HUES48 (cell line): Measurements from ENCODE around the gene SLC14A1.

Experiments used
- H3K27ac ChIP-seq: one replicate; pipeline ENCODE4 v1.7.0; 2013; ENCODE audit warnings: low read depth, low read length, inconsistent platforms
- H3K27me3 ChIP-seq: 2 replicates; pipeline ENCODE4 v1.6.1; 2013; ENCODE audit warnings: mild to moderate bottlenecking, low read length; ENCODE audit not compliant: control insufficient read depth, insufficient read depth
- H3K36me3 ChIP-seq: 2 replicates; pipeline ENCODE4 v1.6.1; 2013; ENCODE audit warnings: low read length; ENCODE audit not compliant: control insufficient read depth, insufficient read depth
- H3K4me1 ChIP-seq: 2 replicates; pipeline ENCODE4 v1.6.1; 2013; ENCODE audit warnings: mild to moderate bottlenecking, low read length; ENCODE audit not compliant: control insufficient read depth, insufficient read depth
- H3K4me3 ChIP-seq: 2 replicates; pipeline ENCODE4 v1.5.1; 2013; ENCODE audit warnings: mild to moderate bottlenecking, low read depth, low read length
- H3K9ac ChIP-seq: 2 replicates; pipeline ENCODE4 v1.6.1; 2013; ENCODE audit warnings: mild to moderate bottlenecking, low read depth, low read length, moderate library complexity
- H3K9me3 ChIP-seq: 2 replicates; pipeline ENCODE4 v1.6.1; 2013; ENCODE audit warnings: low read length; ENCODE audit not compliant: control insufficient read depth, insufficient read depth

The SLC14A1 gene

DNA sequence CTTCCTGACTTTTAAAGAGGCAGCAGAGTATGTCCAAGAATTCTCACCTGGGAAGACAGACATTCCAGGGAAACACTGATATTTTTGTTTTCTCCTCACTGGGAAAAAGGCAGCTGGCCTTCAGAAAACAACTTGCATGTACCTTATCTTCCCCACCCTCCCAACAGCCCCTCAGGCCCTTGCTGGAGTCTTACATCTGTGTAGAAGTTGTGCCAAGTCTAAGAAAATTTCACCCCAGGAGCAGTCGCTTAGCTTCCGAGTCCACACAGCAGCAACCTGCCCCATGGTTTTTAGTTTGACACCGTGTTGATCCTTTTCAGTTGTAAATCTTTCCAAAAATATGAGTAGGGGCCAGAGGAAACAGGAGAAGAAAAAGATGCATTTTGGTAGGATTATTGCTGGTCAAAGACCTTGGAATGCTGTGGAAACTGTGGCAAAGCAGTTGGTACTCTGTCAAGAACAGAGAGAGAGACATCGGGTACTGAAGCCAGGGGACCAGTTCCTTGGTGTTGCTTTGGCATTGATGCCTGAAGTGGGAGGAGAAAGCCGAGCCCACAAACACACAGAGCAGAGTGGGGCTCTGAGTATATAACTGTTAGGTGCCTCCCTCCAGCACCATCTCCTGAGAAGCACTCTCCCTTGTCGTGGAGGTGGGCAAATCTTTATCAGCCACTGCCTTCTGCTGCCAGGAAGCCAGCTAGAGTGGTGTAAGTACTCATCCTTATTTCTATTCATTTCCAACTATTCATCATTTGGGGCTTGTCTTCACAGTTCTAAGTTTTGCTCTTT is at the start of gene SLC14A1:
Gene SLC14A1, plus strand, starts transcription at position 615 of the 789 bp plus-strand sequence. CDS start 6,140 bp downstream, outside the sequence.
- Histone ChIP-seq H3K4me1 (no peaks in the 10 kb centered on the region; the same call in 1 of the 2 replicates), H3K9ac (no peak within 1 kb of the TSS), H3K36me3 (no peaks in the 10 kb centered on the region), H3K27ac (no peak within 1 kb of the TSS), H3K4me3 (no peak within 1 kb of the TSS), H3K27me3 (no peaks in the 10 kb centered on the region), H3K9me3 (no peaks in the 10 kb centered on the region)

DNA sequence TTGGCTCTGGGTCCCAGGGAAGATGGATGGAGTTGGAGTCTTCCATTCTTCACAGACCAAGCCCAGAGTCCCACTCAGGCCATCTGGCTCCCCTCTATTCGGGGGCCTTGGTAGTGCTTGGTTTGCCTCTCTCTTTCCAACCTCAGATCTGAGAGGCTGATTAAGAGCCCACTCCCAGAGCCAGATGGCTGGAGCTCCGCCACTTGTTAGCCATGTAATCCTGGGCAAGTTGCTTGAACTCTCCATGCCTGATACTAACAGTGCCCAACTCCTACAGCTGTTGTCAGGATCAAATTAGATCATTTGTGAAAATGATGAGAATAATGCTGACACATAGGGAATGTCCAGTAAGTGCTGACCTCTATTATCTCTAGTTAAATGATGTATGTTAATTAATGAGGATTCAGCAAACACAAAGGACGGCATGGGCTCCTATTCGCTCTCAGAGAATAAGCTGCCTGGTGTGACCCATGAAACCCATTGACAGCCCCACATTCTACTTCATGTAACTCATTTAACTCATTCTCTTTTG is 46.6 kb upstream of the SLC14A1 start:
- Histone ChIP-seq H3K27ac (no peak overlapping the region), H3K4me1 (peaks cover 3% of the 10 kb centered on the region), H3K27me3 (no peaks in the 10 kb centered on the region), H3K4me3 (no peak overlapping the region), H3K9ac (no peak overlapping the region), H3K9me3 (no peaks in the 10 kb centered on the region), H3K36me3 (no peaks in the 10 kb centered on the region)

- Histone ChIP-seq H3K27me3 (no peaks in the 10 kb centered on the region), H3K27ac (no peak overlapping the region), H3K4me3 (no peak overlapping the region), H3K9ac (no peak overlapping the region), H3K4me1 (peaks cover 3% of the 10 kb centered on the region), H3K9me3 (no peaks in the 10 kb centered on the region), H3K36me3 (no peaks in the 10 kb centered on the region)
Measured at GRCh38 chr18:45678441-45678840, 45.5 kb upstream of the SLC14A1 start.

- Histone ChIP-seq H3K4me3 (no peak overlapping the region), H3K27ac (no peak overlapping the region), H3K36me3 (no peaks in the 10 kb centered on the region), H3K9me3 (no peaks in the 10 kb centered on the region), H3K9ac (no peak overlapping the region), H3K4me1 (peaks cover 2% of the 10 kb centered on the region), H3K27me3 (no peaks in the 10 kb centered on the region)
Measured at GRCh38 chr18:45678850-45679249, 45.1 kb upstream of the SLC14A1 start.

DNA sequence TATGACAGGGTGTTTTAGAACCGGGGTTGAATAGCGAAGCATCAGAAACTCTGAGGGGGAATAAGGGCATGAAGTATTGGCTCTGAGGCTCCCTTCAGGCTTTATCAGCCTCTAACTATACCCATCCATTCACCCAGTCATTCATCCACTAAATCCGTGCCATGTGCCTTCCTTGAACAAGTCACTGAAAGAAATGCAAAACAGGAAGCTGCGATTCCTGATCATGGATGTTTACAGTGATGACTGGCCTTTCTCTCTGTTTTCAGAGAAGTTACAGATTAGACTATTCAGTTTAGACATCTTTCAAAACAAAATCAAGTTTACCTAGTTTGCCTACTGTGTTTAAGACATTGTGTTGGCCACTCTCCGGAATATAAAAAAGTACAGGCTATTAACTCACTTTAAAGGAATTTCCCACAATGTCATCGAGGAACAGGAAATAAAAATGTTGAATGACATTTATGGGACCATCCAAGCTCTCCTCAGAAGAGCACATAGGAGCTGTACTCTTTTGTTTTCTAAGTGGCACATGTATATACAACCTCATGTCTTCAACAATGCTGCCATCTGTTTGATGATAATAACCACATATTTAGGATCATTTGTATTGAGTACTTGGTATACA is 43.8 kb upstream of the SLC14A1 start:
- Histone ChIP-seq H3K4me3 (no peak overlapping the region), H3K9me3 (no peaks in the 10 kb centered on the region), H3K9ac (no peak overlapping the region), H3K36me3 (no peaks in the 10 kb centered on the region), H3K27ac (no peak overlapping the region), H3K27me3 (no peaks in the 10 kb centered on the region), H3K4me1 (no peaks in the 10 kb centered on the region)

DNA sequence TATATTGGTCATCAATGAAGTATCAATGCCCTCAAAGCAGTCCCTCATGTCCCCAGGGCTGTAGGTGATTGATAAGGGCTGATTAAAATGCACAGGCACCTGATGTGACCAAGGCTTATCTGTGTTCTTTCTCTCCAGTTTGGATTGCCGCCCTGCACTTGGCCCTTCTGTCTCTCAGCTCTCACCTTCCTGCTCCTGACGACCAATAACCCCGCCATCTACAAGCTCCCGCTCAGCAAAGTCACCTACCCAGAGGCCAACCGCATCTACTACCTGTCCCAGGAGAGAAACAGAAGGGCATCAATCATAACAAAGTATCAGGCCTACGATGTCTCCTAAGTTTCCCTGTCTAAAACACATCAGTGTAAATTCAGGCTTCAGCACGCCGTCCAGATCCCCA is 41.8 kb upstream of the SLC14A1 start:
- H3K27ac ChIP-seq: no peak overlapping the region
- no peaks in the 10 kb centered on the region for H3K9me3 ChIP-seq
- no peak overlapping the region for H3K4me3 ChIP-seq
- no peak overlapping the region for H3K9ac ChIP-seq
- H3K36me3 ChIP-seq: no peaks in the 10 kb centered on the region
- no peaks in the 10 kb centered on the region for H3K27me3 ChIP-seq
- peaks cover 12% of the 10 kb centered on the region for H3K4me1 ChIP-seq

DNA sequence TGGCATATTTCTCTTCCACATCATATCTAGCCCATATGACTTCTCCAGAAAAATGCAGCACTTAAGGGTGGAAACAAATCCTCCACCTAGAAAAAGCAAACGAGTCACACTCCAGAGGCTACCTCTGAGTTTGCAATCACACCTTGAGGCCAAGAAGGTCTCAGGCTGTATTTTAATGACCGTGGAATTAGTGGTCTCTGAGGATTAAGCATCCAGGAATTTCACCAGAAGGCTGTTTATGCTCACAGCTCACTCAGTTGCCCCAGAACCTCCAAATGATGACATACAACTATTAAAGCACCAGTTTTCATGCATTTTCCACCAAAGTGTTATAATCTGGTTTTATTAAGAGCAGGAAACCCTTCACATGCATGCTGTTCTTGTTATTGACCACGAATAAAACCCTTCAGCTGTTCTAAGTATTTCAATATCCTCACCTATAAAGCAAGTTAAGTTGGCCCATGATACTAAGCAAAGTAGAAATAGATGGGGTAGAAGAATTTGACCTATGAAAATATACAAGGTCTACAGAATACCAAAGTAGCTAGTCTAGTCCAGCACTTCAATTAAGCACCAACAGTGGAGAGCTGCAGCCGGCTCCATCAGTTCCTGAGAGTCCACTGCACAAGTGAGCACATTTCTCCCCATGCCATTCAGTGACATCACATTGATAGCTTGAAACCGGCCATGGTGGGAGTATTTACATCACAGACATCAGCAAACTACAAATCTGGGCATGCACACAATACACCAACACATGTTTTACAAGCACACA is 39.5 kb upstream of the SLC14A1 start:
- no peak overlapping the region for H3K27ac ChIP-seq

DNA sequence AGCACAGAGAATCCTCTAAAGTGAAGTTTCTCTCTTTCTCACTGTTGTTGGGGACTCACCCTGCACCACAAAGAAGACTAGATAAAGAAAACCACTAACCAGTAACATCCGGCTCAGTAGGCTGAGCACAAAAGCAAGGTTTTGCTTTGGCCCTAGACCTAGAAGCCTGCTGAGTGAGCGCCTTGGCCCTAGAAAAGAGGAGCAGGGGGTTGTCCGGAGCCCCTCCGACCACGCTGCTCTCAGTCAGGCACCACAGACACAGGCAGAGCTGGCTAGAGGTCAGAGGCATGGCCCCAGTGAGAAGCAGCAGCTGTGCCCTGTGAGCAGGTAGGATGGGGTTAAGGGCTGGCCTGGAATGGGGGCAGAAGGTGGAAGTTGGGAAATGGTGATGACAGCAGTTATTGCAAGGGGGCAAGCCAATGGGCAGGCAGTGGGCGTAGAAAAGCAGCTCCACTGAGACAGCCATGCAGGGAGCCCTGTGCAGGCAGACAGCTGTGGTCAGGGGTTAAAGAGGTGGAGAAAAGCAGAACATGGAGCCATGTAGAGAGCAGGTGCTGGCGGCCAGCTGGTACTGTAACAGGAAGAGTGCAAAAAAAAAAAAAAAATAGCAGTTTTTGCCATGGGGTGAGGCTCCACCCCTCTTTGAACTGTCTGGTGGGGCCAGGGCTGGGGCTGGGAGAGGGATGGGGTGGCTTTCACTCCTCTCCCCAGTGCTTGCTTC is 36.9 kb upstream of the SLC14A1 start:
- Histone ChIP-seq H3K9ac (no peak overlapping the region; the same call in 1 of the 2 replicates), H3K36me3 (no peaks in the 10 kb centered on the region), H3K4me1 (peaks cover 15% of the 10 kb centered on the region), H3K4me3 (no peak overlapping the region), H3K27me3 (no peaks in the 10 kb centered on the region), H3K27ac (no peak overlapping the region), H3K9me3 (no peaks in the 10 kb centered on the region)

More for the DNA sequence above, 39.5 kb upstream of the SLC14A1 start:
- Histone ChIP-seq H3K9me3 (no peaks in the 10 kb centered on the region), H3K36me3 (no peaks in the 10 kb centered on the region), H3K9ac (no peak overlapping the region), H3K4me1 (peaks cover 12% of the 10 kb centered on the region), H3K4me3 (no peak overlapping the region), H3K27me3 (no peaks in the 10 kb centered on the region)

DNA sequence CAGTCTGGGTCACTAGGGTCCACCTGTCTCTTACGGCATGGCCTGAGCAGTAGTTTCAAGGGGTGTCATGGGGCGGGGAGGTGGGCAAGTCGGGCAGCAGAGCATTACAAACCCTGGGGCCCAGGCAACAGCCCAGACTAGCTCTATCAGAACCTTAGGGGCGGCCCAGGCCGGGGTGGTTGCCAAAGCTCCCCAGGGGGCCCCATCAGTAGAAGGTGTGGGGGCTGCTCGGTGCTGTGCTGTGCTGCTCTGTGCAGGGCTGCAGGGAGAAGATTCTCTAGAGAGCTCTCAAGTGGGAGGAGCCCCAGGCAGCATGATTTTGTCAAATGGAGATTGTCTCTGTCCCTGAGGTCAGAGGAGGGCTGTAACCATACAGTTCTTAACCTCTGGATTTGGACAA is 36.4 kb upstream of the SLC14A1 start:
- Histone ChIP-seq H3K4me1 (peaks cover 15% of the 10 kb centered on the region), H3K27me3 (no peaks in the 10 kb centered on the region), H3K36me3 (no peaks in the 10 kb centered on the region), H3K27ac (no peak overlapping the region), H3K9me3 (no peaks in the 10 kb centered on the region), H3K4me3 (no peak overlapping the region), H3K9ac (no peak overlapping the region)

- H3K36me3 ChIP-seq: no peaks in the 10 kb centered on the region
- no peak overlapping the region for H3K4me3 ChIP-seq
- peaks cover 15% of the 10 kb centered on the region for H3K4me1 ChIP-seq
- H3K9ac ChIP-seq: no peak overlapping the region
- H3K27ac ChIP-seq: no peak overlapping the region
- no peaks in the 10 kb centered on the region for H3K9me3 ChIP-seq
- no peaks in the 10 kb centered on the region for H3K27me3 ChIP-seq
Measured at GRCh38 chr18:45688113-45688512, 35.9 kb upstream of the SLC14A1 start.
